ENCODE results near the gene XRCC3.

The XRCC3 gene

GRCh38 chr14:103712633-103713247 is 2.5 kb downstream of the XRCC3 start:
- no peak overlapping the region for H3K27ac ChIP-seq (ENCODE audit: extremely low read depth, low read depth, low read length)
- TF ChIP-seq KLF10 (tag by site-specific recombination; IDR thresholded peaks at IDR 0.05), result no peak
- no peak for TF ChIP-seq ZNF223 (tag by site-specific recombination; IDR thresholded peaks at IDR 0.05)
- no peak for TF ChIP-seq ZNF529 (tag by site-specific recombination; IDR thresholded peaks at IDR 0.05; ENCODE audit: insufficient replicate concordance)
- peak; percentile 50 for TF ChIP-seq ZIC2 (tag by site-specific recombination; IDR thresholded peaks at IDR 0.05)
- H3K4me1 ChIP-seq (ENCODE audit: control insufficient read depth, insufficient read depth, low read length), result peaks cover 9% of the 10 kb centered on the region
- ChIA-PET CTCF (interaction anchor here (1.1 kb wide), 1 partner anchor 140 kb away, joined by 3 read pairs; no protein-coding TSS in a partner anchor), POLR2A (interaction anchor here (4.0 kb wide), 1 partner anchor 12 kb away, joined by 31 read pairs; no protein-coding TSS in a partner anchor)
- H3K9me3 ChIP-seq (ENCODE audit: control insufficient read depth, insufficient read depth, low read depth, low read length), result no peaks in the 10 kb centered on the region
- peaks cover 15 to 62% of the 10 kb centered on the region in 2 experiments for H3K36me3 ChIP-seq (ENCODE audit: control insufficient read depth in 2 of 2, insufficient read depth in 1 of 2, low read length in 2 of 2)
- H3K4me3 ChIP-seq (ENCODE audit: low read depth, low read length), result no peak overlapping the region

- no peak overlapping the region for H3K4me3 ChIP-seq (ENCODE audit: low read depth, low read length)
- H3K36me3 ChIP-seq (ENCODE audit: control insufficient read depth in 2 of 2, insufficient read depth in 1 of 2, low read length in 2 of 2), result peaks cover 15 to 70% of the 10 kb centered on the region in 2 experiments
- no peaks in the 10 kb centered on the region for H3K9me3 ChIP-seq (ENCODE audit: control insufficient read depth, insufficient read depth, low read depth, low read length)
- ChIA-PET POLR2A (no interaction called here), CTCF (interaction anchor here (1.1 kb wide), 1 partner anchor 139 kb away, joined by 3 read pairs; no protein-coding TSS in a partner anchor)
- H3K27ac ChIP-seq (ENCODE audit: extremely low read depth, low read depth, low read length), result peak overlapping the region; percentile 10; the same call in 1 of the 2 replicates
- peaks cover 5% of the 10 kb centered on the region for H3K4me1 ChIP-seq (ENCODE audit: control insufficient read depth, insufficient read depth, low read length)
- no peak for TF ChIP-seq ZBTB11 (tag by site-specific recombination; conservative IDR thresholded peaks at IDR 0.05; ENCODE audit: low read depth)
- no peak for TF ChIP-seq ZNF585B (tag by site-specific recombination; IDR thresholded peaks at IDR 0.05)
- TF ChIP-seq ZNF302 (tag by site-specific recombination; IDR thresholded peaks at IDR 0.05; ENCODE audit: low read depth), result no peak
- TF ChIP-seq ZNF521 (tag by site-specific recombination; IDR thresholded peaks at IDR 0.05), result no peak
- no peak for TF ChIP-seq ZNF132 (tag by site-specific recombination; IDR thresholded peaks at IDR 0.05; ENCODE audit: borderline replicate concordance)
- TF ChIP-seq ZNF792 (tag by site-specific recombination; IDR thresholded peaks at IDR 0.05), result no peak
- peak; percentile 85 for TF ChIP-seq ZNF692 (tag by site-specific recombination; IDR thresholded peaks at IDR 0.05)
- peak; percentile 87 for TF ChIP-seq ZFP69B (tag by site-specific recombination; IDR thresholded peaks at IDR 0.05)
- no peak for TF ChIP-seq ZNF133 (tag by site-specific recombination; IDR thresholded peaks at IDR 0.05)
- peak; percentile 36; the same call in 1 of the 2 replicates for TF ChIP-seq IKZF3 (tag by site-specific recombination; IDR thresholded peaks at IDR 0.05)
- no peak for TF ChIP-seq MYNN (tag by site-specific recombination; IDR thresholded peaks at IDR 0.05; ENCODE audit: borderline replicate concordance)
- TF ChIP-seq ZNF23 (tag by site-specific recombination; IDR thresholded peaks at IDR 0.05; ENCODE audit: borderline replicate concordance), result no peak
- no peak for TF ChIP-seq ZNF350 (tag by site-specific recombination; IDR thresholded peaks at IDR 0.05)
- peak; percentile 92 for TF ChIP-seq GLIS1 (tag by site-specific recombination; IDR thresholded peaks at IDR 0.05)
- no peak for TF ChIP-seq ZNF76 (tag by site-specific recombination; IDR thresholded peaks at IDR 0.05; ENCODE audit: borderline replicate concordance, low read depth)
- TF ChIP-seq KLF1 (tag by site-specific recombination; IDR thresholded peaks at IDR 0.05), result peak; percentile 24; the same call in 1 of the 2 replicates
- no peak for TF ChIP-seq BCL11B (tag by site-specific recombination; IDR thresholded peaks at IDR 0.05; ENCODE audit: low read depth)
- peak; percentile 8; the same call in 1 of the 2 replicates for TF ChIP-seq ZNF600 (tag by site-specific recombination; IDR thresholded peaks at IDR 0.05)
- TF ChIP-seq ZNF426 (tag by site-specific recombination; IDR thresholded peaks at IDR 0.05), result no peak
- no peak for TF ChIP-seq SALL2 (tag by site-specific recombination; IDR thresholded peaks at IDR 0.05; ENCODE audit: borderline replicate concordance)
- TF ChIP-seq ZNF202 (tag by site-specific recombination; IDR thresholded peaks at IDR 0.05; ENCODE audit: borderline replicate concordance), result no peak
- TF ChIP-seq ZNF148 (tag by site-specific recombination; IDR thresholded peaks at IDR 0.05; ENCODE audit: borderline replicate concordance), result no peak
Observed at GRCh38 chr14:103711516-103712431, 3.5 kb downstream of the XRCC3 start.

Measured in HEK293 (cell line).